Stimulated activated CD8-positive, alpha-beta memory T cell treated with anti-CD3 and anti-CD28 coated beads, Interleukin-15, amount 100 ng/mL, for 1 hour (primary cell): ENCODE results near the gene PPDPF.

ENCODE experiments used
- DNase-seq: peaks from one replicate; pipeline ENCODE4 v3.0.0-alpha.2; 2020; ENCODE audit warnings: low read depth

PPDPF gene

DNA sequence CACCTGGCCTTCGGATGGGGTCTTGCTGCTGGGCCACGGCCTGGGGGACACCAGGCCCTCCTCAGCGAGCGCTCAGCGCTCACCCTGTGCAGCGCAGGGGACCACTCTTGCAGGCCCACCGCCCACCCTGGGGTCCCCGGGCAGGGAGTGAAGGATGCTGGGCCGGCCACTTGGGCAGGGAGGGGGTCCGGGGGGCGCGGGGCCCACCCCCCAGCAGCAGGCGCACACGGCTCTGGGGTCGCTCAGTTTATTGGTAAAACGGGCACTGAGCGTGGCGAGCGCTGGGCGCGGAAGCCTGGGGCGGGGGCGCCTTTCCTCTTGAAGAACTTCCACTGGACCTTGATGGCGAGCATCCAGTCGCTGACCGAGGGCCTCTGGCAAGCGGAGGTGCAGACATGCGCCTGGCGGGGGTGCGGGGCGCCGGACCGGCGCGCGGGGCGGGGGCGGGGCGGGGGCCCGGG is 32.8 kb upstream of the PPDPF start:
- DNase-seq, result no peak

DNA sequence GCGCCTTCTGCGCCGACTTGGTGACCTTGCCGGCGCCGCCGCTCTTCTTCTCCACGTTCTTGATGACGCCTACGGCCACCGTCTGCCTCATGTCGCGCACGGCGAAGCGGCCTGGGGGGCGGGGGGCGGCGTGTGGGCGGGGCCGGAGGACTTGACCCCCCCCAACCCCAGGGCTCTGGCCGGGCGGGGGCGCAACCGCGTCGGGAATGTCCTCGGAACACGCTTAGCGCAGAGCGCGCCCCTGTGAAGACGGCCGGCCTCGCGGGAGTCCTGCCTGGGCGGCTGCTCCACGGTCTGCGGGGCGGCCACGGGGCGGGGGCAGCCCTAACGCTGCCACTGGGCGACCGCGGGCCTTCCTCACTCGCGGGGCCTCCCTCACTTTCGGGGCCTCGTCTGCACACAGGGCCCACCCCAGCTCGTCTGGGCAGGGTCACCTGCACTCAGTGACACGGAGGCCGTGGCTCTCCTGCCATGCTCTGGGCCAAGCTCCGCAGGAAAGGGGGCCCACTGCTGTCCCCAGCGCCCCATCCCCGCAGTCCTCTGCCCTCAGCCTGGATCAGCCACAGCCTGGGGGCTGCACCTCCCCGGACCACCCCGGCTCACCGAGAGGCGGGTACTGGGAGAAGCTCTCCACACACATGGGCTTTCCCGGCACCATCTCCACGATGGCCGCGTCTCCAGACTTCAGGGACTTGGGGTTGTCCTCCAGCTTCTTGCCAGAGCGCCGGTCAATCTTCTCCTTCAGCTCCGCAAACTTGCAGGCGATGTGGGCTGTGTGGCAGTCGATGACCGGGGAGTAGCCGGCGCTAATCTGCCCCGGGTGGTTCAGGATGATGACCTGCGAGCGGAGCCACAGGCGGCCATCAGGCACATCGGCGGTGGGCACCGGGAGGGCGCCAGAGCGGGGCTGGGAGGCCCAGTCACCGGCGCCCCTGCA is 32.0 kb upstream of the PPDPF start:
- no peak for DNase-seq

DNA sequence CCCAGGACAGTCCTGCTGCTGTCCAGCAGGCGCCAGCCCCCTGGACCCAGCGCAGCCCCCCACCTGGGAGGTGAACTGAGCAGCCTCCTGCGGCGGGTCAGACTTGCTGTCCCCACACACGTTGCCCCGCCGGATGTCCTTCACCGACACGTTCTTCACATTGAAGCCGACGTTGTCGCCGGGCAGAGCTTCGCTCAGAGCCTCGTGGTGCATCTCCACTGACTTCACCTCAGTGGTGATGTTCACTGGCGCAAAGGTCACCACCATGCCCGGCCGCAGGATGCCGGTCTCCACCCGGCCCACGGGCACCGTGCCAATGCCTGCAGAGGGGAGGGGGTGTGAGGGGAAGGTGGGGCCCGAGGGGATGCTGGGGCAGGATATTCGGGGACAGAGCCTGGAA is 30.1 kb upstream of the PPDPF start:
- no peak for DNase-seq

DNA sequence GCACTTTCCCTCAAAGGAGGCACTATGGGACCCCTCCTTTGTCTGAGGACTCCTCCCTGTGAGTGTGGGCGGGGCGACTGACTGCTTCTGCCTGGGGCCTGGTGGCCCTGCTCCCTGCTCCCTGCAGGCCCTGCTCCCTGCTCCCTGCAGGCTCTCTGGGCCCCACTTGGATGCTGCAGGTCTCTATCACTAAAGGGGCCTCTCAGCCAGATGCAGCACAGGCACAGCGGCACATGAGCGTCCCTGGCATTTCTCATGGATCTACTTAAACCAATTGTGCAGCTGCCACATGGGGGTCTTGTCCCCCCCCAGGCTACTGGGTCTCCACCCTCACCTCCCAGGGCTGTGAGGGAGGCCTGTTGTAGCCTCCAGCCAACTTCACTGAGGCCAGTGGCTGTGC is 29.5 kb upstream of the PPDPF start:
- no peak for DNase-seq

DNA sequence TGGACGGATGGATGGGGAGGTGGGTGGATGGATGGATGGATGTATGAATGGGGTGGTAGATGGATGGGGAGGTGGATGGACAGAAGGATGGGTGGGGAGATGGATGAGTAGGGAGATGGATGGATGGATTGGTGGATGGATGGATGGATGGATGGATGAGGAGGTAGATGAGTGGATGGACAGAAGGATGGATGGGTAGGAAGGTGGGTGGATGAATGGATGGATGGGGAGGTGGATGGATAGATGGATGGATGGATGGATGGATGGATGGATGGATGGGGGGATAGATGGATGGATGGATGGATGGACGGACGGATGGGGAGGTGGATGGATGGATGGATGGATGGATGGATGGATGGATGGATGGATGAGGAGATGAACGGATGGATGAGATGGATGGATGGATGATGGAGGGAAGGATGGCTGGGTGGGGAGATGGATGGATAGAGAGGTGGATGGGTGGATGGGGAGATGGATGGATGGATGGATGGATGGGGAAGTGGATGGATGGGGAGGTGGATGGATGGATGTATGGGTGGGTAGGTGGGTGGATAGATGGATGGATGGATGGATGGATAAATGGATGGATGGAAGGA is 28.8 kb upstream of the PPDPF start:
- no peak for DNase-seq

DNA sequence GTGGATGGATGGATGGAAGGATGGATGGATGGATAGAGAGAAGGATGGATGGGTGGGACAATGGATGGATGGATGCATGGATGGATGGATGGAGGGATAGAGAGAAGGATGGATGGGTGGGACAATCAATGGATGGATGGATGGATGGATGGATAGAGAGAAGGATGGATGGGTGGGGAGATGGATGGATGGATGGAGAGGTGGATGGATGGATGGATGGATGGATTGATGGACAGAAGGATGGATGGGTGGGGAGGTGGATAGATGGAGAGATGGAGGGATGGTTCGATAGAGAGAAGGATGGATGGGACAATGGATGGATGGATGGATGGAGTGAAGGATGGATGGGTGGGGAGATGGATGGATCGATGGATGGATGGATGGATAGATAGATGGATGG is 28.0 kb upstream of the PPDPF start:
- no peak for DNase-seq

DNA sequence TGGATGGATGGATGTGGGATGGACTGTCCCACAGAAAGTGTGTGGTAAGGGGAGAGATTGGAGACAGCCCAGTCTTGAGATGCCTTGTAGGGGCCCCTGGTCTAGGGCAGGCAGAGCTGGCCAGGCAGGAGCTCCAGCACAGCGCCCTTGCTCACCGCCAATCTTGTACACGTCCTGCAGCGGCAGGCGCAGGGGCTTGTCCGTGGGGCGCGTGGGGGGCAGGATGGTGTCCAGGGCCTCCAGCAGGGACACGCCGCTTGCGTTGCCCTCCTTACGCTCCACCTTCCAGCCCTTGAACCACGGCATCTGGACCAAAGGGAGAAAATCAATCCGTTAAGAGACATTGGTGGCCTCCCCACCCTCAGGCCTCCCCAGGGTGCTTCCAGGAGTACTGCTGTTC is 27.6 kb upstream of the PPDPF start:
- DNase-seq, result no peak

DNA sequence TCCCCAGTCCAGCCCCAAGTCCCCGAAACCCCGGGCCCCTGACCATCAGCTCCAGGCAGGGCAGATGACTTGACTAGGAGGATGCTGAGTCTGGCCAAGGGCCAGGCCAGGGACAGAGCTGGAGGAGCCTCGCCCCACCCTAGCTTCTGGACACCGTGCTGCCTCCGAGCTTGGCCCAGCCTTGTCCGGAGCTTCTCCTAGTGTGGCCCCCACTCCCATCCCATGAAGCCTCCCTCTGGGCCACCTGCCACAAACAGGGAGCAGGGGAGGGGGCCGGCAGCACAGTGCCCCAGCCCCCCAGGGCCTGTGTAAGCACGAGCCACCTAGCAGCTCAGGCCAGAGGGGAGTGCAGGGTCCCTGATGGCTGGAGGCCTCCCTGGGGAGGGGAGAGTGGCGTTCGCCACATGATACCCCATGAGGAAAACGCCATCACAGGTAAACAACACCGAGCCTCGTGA is 27.0 kb upstream of the PPDPF start:
- DNase-seq, result no peak

DNA sequence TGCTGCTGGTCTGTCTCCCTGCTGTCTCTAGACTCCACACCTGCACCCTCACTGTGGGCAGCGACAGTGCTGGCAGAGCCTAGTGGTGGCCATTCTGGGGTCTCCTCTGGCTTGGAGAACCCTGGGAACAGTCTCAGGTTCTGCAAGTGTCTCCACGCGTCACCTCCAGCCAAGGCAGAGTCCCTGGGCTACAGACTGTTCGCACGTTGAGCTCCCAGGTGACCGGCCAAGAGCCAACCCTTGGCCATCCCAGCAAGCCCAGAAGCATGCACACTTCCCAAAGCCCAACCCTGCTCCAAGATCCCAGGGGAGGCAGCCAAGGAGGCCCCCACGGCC is 26.5 kb upstream of the PPDPF start:
- DNase-seq, result no peak

DNA sequence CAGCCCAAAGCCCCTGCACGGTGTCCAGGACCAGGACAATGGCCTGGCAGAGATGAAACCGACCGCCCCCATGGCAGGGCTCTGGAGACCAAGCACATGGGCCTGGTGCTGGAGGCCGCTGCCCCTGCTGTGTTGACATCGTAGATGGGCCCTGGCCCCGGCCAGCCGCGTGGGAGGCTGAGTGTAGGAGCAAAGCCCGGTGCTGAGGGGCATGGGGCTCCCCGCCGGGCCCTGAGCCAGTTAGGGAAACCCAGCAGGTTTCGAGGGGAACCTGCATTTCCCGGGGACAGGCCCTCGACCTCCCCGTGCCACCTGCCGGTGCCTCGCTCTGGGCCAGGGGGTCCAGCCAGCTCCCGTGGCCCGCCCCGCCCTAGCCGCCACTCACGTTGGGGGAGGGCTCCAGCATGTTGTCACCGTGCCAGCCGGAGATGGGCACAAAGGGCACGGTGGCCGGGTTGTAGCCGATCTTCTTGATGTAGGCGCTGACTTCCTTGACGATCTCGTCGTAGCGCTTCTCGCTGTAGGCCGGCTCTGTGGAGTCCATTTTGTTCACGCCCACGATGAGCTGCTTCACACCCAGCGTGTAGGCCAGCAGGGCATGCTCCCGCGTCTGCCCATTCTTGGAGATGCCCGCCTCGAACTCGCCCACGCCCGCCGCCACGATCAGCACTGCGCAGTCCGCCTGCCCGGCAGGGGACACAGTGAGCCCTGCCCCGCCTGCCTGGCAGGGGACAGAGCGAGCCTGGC is 26.0 kb upstream of the PPDPF start:
- DNase-seq, result no peak

DNA sequence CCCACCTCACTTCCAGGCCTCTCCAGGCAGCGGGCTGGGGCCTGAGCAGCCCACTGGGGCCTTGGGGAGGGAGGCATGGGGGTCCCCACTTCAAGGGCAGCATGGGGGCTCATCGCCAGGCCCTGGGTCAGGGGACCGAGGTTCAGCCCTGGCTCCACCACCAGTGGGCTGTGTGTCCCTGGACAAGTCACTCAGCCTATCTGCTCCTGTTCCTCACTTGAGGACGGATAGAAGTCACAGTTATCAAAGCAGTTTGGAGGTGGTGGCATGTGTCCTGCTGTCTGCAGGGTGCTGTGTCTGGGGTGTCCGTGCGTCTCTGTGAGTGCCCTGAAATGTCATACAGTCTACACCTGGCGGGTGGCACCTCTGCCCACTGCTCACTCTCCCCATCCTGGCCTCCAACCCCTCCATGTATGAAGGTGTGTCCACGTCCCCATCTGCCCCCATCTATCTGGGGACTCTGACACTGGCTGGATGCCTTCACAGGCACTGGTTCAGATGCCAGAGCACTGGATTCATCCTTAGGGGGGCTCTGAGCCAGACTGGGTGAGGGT is 25.3 kb upstream of the PPDPF start:
- no peak for DNase-seq

DNA sequence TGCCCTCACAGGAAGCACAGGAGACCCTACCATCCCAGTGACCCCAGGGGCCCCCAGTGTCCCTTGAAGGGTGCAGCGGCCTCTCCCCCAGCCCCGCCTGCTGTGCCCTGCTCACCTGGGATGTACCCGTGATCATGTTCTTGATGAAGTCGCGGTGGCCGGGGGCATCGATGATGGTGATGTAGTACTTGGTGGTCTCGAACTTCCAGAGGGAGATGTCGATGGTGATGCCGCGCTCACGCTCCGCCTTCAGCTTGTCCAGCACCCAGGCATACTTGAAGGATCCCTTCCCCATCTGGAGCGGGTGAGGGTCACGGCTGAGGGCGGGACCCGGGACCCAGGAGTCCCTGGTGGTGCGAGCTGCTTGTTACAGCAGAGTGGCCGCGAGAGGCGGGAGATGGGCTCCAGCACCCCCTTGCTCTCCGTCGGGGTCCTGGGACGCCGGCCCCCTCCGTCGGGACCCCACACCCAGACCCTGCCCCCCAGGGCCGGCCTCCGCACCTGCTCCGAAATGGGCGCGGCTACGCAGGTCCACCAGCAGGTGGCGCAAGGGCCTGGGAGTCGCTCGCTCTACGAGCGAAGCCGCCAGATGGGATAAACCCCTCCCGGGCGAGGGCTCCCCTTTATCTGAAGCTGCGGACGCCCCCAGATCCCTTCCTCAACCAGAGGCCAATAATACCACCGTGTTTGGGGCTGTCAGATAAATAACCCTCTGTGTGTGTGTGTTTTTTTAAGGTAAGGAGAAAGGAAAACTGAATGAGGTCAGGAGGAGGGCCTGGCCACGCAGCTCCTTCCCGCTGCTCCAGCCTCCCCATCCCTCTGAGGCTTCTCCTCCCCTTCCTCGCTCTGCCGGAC is 24.6 kb upstream of the PPDPF start:
- peak; percentile 67 for DNase-seq

DNA sequence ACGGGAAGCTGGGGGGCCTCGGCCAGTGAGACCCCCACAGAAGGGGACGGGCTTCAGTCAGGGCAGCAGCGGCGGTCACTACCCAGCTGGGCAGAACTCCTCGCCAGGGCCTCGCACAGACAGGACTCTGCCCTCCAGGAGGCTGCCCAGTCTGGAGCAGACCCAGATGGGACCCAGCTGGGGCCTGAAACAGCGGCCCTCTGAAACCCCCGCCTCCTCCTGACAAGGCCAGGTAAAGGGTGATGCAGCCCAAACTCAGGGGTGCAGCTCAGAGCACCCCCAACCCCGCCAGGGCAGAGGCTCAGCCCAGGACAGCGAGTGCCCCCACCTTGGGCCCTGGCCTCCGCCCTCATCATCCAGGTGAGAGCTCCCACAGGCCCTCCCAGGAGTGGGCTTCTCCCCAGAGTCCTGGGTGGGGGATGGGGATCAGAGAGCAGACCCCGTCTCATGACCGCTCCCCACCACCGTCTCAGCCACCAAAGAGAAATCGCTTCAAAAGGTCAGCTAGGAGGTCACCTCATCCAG is 23.9 kb upstream of the PPDPF start:
- DNase-seq, result no peak

DNA sequence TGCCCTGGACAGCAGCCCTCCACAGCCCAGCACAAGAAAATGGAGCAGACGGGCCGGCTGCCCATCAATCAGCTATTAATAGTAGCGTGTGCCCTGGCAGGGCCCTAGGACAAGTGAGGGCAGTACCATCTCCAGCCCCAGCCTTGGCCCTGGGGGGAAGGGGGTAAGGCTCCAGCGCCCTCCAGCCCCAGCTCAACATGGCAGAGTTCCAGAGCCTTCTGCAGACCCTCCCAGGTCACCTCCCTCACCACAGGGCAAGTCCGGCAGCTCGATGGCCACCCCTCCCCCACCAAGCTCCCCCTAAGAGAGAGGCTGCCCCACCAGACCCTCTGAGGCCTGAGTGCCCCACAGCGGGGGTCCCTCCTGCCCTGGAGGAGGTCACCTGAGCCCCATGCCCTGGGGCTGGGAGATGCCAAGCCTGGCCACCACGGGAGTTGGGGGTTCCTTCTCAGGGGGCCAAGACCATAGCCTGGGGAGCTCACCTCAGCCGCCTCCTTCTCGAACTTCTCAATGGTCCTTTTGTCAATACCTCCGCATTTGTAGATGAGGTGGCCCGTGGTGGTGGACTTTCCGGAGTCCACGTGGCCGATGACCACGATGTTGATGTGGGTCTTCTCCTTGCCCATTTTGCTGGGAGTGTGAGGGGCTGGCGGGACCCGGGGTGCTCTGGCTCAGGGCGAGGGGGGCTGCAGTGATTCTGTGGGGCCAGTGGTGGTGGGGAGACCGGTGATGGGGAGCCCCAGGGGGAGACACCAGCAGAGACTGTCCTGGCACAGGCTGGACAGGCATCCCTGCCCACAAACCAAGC is 23.2 kb upstream of the PPDPF start:
- DNase-seq, result no peak

DNA sequence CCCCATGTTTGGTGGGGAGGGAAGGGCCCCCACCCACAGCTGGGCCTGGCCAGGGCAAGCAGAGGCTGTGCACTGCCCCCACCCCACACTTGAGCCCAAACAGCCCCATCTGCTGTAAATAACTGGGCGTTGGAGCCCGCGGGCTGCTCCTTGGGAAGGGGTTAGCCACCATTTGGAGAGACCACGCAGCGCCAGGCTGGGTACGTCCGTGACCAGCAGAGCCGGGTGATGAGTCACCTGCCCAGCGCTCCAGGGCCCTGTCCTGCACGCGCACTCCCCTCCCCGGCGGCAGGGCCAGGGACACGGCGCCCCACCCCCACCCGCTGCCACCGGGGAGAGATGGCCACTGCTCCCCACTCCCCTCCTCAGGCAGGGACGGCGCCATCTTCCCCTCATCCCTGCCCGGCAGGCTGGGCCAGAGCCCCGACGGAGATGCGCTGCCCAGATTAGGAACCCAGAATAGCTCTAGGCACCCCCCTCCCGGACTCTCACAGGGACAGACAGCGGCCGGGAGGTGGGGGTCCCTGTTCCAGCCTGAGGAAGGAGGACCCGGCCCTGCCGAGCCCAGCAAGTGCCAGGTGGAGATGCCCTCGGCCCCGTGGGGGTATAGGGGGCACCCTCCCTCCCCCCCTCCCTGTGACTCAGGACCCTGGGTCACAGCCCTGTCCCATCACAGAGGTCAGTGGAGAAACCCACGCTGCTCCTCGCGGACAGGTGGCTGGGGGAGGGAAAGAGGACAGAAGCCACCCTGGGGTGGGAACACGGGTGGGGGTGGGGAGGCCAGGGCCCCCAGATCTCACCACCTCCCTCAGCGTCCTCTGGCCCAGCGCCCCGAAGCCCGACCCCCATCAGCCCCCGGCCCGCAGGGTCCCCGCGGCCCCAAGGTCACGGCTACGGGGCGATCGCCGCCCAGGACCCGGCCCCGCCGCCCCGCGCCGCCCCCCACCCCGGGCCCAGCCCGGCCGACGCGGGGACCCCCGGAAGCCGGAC is 22.3 kb upstream of the PPDPF start:
- no peak for DNase-seq

DNA sequence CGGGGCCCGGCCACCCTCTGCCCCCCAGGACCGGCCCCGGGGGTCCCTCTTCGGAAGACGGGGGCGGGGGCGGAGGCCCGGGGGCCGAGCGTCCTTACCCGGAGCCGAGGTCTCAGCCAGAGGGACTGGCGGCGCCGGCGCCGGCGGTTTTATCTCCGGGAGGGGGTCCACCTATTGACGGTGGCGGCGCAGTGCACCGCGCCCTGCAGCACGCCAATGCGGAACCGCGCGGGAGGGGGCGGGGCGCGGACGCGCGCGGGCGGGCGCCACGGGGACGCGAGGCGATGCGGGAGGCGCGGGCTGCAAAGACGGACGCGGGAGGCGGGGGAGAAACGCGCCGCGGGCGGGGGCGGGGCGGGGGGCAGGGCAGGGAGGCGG is 21.6 kb upstream of the PPDPF start, which contains the start of gene EEF1A2:
TSS of gene EEF1A2 (minus strand) at position 124 of the 378 bp plus-strand sequence. CDS start 1,320 bp downstream, outside the sequence.
- peak; percentile 12 for DNase-seq

DNA sequence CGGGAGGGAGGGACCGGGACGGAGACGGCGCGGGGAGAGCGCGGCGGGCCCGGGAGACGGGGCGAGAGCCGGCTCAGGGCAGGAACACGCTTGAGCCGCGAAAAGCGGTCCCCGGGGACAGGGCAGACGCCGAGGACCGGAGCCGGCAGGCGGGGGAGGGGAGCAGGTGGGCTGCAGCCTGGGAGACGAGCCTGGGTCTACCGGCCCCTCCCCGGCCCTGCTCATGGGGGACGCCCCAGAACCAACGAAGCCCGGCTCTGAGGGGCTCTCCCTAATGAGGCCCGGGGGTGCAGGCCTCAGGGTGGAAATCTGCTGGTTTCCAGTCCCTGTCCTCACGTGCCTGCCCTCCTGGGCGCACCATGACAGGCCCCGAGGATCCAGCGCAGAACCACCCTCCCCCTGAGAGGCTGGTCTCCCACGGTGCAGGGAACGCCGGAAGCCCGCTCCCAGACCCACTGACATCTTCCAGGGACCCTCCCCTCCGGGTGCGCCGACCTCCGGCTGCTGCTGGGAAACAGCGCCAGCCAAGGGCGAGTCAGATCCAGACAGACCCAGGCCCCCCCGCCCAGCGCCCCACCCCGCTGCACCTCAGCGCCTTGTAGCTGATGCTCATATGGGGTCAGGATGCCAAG is 21.1 kb upstream of the PPDPF start:
- no peak for DNase-seq

DNA sequence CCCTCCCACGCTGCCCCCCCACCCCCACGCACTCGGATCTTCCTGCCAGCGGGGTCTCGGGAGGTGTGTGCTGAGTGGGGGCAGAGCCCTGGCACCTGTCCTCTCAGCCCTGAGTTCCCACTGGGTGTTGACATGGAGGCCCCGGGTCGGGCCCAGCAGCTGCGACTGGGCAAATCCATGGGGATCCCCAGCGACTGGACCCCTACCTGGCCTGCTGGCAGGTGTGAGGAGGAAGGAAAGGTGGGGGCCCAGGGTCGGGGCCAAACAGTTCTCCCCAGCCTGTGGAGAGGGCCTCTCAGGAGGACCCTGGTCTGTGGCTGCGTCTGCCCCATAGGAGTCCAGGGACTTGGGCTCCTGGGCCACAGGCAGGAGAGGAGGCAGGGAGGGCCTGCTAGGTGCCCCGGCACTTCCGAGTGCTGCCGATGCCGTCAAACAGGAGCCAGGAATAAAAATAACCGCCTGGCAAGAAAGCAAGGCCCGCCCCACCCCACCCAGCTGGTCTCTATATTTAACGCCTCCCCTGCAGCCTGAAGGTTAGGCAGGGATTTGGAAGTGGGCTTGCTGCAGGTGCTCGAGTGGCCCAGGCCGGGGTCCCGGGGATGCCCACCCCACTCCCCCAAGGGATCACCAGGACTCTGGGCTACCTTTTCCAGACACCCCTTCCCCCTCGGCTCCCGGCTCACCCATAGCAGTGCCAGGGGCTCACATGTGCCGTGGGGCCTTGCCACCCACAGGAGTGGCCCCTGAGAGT is 20.2 kb upstream of the PPDPF start:
- no peak for DNase-seq
